Measurements from ENCODE around the gene COL25A1.
A peak's percentile ranks its signal among the peaks of the same experiment; 100 is the strongest.
"Not testable (repeated sequence)": the region's sequence is repeated elsewhere in the genome, so short reads cannot be mapped to it uniquely, and the experiment has no call there.

The COL25A1 gene

DNA sequence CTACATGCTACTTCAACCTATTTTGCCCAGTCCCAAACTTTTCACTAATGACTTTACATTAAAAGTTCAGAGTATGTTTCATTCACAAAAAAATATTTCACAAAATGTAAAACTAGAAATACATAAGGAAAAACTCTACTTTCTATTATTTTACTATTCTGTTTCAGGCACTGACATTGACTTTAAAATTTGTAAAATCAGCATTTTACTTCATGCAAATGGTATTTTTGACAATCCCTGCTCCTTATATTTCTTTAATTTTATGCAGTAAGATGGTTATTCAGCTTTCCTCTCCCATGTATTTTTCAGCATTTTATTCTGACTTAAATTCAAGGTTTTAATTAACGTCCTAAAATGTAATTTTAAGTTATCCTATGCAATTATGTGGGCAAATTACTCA, 178.5 kb downstream of the COL25A1 start:
- DNase-seq (ENCODE audit: low read depth): no peak

DNA sequence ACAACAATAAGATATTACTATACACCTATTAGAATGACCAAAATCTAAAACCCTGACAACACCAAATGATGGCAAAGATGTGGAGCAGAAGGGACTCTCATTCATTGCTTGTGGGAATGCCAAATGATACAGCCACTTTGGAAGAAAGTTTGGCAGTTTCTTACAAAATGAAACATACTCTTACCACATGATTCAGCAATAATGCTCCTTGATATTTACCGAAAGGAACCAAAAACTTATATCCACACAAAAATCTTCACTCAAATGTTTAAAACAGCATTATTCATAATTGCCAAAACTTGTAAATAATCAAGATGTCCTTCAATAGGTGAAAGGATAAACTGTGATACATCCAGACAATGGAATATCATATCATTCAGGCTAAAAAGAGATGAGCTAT, 180.9 kb downstream of the COL25A1 start:
- no peak for DNase-seq (ENCODE audit: low read depth)

DNA sequence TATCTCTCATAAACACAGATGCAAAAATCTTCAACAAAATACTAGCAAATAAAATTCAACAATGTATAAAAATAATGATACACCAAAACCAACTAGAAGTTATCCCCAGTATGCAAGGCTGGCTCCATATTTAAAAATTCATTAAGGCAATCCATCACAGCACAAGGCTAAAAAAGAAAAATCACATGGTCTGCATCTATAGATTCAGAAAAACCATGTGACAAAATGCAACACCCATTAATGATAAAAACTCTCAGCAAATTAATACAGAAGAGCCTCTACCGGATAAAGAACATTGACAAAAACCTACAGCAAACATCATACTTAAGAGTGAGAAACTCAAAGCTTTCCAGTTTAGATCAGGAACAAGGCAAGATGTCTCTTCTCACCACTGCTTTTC, 182.6 kb downstream of the COL25A1 start:
- DNase-seq (ENCODE audit: low read depth): no peak

- DNase-seq (ENCODE audit: low read depth): no peak
Observed at GRCh38 chr4:109118635-109119034, 183.8 kb downstream of the COL25A1 start.

DNA sequence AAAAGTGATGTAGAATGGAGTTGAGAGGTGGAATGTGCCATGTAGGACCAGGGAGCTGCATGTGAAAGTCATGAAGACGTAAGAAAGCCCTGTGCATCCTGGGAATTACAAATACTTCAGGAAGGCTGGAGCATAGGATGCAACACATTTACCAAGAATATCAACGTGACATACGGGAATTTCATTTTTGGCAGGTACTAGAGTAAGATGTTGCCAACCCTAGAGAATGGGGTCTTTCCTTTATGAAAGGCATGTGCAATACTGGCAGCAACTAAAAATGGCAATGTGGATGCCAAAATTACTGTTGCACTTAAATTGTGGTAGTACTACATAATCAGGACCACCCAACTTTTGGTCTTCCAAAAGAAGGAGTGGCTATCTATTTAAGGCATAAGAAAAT, 188.0 kb downstream of the COL25A1 start:
- DNase-seq (ENCODE audit: low read depth): no peak

DNA sequence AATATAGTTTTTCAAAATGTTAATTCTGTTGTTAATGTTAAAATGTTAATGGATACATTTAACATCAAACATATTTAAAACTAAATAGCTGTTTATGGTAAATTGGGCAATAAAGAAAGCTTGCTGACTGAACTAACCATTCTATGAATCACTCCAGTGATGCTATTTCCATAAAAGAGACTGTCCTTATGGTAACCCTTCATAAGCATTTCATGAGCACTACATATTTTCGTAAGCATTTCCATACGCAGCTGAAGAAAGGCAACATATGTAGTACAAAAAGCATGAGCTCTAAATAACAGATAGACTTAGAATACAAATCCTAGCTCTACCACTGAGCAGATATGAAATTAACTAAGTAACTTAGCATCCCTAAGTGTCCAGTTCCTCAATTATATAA, 188.9 kb downstream of the COL25A1 start:
- peak; percentile 26 for DNase-seq (ENCODE audit: low read depth)

DNA sequence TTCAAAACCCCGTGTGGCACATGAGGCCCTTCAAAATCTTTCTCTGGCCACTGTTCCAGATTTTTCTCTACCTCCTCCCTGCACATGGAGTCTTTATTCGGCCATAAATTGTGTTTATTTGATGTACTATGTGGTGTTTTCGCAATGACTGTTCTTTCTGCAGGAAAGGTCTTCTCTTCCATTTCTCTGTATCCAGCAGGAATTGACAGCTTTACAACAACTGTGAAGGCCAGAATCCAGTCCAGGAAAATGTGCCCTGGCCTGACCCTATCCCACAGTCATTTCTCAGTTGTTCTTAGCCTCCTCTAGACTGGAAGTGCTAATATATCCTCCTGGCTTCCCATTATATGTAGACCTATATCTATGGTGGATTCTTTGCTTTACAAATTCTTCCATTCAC, 191.4 kb downstream of the COL25A1 start:
- peak; percentile 31 for DNase-seq (ENCODE audit: low read depth)

DNA sequence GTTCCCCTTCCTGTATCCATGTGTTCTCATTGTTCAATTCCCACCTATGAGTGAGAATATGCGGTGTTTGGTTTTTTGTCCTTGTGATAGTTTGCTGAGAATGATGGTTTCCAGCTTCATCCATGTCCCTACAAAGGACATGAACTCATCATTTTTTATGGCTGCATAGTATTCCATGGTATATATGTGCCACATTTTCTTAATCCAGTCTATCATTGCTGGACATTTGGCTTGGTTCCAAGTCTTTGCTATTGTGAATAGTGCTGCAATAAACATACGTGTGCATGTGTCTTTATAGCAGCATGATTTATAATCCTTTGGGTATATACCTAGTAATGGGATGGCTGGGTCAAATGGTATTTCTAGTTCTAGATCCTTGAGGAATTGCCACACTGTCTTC, 194.2 kb downstream of the COL25A1 start:
- not testable (repeated sequence) for DNase-seq (ENCODE audit: low read depth)

DNA sequence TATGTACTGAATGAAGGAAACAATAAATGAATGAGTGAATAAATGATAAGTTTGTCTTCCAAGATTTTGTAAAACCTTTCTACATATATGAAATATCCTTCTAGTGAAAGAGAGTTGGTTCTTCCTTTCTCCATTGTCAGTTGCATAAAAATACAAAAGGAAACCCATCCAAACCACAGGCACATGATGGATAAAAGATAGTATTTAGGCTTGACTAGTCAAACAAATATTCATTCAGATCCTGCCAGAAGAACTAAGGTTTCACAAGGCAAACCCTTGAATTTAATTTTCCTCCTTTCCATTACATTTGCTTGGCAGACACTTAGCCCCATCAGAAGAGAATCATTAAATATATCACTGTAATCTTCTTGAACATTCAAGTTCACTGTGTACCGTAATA, 208.4 kb downstream of the COL25A1 start:
- no peak for DNase-seq (ENCODE audit: low read depth)

DNA sequence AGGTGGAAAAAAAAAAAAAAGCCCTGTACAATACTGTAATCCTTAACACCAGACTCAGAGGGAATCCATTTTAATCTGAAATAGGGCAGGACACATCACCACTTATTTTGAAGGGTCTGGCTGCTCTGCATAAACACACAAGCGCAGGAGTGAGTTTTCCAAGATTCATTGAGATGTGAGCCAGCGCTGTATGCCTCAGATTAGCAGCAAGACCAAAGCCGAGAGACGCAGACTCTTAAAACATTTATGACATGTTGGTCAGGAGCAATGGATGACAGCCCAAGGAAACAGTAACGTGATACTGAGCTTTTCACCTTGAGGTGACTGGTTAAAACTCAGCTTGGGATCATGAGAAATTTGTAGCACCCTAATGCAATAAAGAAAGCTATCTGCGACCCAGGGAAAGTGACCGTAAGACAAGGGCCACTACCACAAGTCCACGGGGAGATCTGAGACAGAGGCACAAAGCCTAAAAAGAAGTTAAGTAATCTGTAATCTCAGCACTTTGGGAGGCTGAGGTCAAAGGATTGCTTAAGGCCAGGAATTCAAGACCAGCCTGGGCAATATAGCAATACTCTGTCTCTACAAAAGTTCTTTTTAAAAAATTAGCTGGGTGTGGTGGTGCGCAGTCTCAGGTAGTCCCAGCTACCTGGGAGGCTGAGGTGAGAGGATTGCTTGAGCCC, 210.6 kb downstream of the COL25A1 start:
- DNase-seq (ENCODE audit: low read depth): no peak

GRCh38 chr4:109083911-109084310, 218.5 kb downstream of the COL25A1 start:
- DNase-seq (ENCODE audit: low read depth): no peak

- peak; percentile 42 for DNase-seq (ENCODE audit: low read depth)
Observed at GRCh38 chr4:109079731-109080130, 222.7 kb downstream of the COL25A1 start.

DNA sequence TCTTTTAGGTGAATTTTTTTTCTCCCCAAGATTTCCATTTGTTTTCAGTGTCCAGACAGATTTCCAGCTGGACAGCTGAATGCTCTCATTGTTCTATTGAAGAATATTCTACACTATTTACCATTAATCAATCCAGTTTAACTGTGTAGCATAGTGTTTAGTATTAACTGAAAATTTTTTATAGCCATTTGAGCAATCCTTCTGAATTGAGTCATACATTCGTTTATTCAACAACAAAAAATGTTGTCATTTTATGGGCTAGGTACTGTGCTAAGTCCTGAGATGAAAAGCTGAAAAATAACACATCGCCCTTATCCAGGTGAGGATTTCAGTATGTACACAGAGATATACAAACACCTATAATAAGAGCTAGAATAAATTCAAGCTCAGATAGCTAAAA, 223.3 kb downstream of the COL25A1 start:
- peak; percentile 42 for DNase-seq (ENCODE audit: low read depth)

- peak; percentile 84 for DNase-seq (ENCODE audit: low read depth)
Observed at GRCh38 chr4:109078724-109079123, 223.7 kb downstream of the COL25A1 start.

DNA sequence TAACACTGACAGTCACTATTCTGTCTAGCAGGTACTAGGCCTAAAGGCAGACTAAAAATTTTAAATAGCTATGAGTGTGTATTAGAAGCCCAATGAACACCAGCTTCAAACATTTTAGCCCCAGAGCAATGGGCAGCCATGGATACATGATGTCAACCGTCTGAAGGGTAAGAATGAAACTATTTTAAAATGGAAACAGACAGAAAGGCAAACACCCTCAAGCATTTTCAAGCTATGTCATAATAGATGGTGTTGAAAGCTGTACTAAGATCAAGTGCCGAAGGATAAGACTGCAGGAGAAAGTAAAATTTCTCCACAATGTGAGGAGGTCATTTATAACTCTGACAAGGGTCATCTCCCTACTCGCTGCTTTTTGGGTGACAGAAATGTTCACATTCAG, 225.0 kb downstream of the COL25A1 start:
- DNase-seq (ENCODE audit: low read depth): peak; percentile 15

DNA sequence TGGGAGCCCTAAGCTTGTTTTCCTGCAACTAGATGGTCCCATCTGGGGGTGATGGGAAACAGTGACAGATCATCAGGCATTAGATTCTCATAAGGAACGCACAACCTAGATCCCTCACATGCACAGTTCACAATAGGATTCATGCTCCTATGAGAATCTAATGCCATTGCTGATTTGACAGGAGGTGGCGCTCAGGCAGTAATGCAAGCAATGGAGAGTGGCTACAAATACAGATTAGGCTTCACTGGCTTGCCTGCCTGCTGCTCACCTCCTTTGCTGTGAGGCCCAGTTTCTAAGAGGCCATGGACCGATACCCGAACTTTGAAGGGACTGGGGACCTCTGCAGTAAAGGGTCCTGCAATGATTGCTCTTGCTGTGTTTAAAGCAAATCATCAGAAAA, 225.7 kb downstream of the COL25A1 start:
- DNase-seq (ENCODE audit: low read depth): not testable (repeated sequence)

GRCh38 chr4:109075621-109076020, 226.8 kb downstream of the COL25A1 start:
- DNase-seq (ENCODE audit: low read depth): peak; percentile 35

DNA sequence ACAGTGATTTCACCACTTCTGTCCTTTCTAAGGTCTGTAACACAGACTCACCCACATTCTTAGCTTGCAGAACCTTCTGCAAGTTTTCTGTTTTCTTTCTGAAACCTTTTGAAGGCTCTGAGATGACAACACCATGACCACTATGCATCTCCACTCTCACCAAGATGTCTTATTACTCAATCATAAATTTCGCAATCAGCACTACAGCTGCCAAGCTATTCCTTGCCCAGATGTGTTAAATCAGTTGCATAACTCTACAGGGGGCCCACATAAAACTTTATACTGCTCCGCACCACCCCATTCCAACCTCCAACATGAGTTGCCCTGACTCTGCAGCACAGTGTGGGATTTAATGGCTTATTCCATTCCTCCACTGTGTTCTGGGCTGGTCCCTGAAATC, 229.9 kb downstream of the COL25A1 start:
- DNase-seq (ENCODE audit: low read depth): peak; percentile 87

GRCh38 chr4:109070677-109071076, 231.8 kb downstream of the COL25A1 start:
- not testable (repeated sequence) for DNase-seq (ENCODE audit: low read depth)

DNA sequence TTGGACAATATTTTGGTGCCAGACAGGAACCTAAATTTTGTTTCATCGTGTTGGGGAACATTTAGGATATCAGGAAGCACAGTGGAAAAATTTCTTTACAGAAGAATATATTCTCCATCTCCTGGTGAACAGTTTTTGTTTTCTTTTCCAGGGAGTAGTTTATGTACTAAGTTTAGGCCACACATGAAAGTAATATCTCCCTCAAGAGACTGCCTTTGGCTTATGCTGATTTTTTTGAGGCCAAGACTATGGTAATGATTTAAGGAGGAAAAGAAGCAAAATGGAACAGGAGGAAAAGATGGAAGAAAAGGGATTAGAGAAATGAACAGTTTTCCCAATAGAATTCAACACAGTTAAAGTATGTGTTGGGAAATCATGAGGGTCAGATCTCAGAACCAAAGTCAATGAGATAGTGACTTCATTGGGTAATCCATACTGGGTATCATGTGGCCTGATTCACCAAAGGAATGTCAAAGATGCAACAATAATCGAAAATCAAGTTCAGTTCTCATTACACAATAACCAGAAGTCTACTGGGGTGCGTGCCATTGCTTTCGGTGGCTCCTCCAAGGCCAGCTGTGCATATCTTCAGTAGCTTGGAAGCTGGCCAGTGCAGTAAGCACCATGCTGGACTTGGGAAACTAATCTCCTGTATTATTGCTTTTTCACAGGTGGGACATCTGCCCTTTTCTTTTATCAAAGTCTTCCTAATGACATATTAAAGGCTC, 234.8 kb downstream of the COL25A1 start:
- peak; percentile 9 for DNase-seq (ENCODE audit: low read depth)

GRCh38 chr4:109065006-109065405, 237.5 kb downstream of the COL25A1 start:
- no peak for DNase-seq (ENCODE audit: low read depth)

DNA sequence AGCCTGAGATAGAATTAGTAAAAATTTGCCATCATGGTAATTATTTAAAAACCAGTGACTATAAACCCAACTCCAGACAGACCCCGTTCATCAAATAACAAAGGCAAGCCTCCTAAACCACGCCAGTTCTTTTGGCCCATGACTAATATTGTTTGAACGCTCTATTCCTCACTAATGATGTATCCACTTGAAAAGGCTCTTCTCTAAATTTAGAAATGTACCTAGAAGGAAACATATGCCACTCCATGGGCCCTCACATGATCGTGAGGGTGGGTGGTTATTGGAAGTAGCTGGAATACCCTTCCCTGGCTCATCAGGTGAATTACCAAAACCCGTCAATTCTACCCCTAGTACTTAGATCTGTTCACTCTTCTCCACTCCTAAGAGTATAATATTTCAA, 249.2 kb downstream of the COL25A1 start:
- DNase-seq (ENCODE audit: low read depth): no peak

- no peak for DNase-seq (ENCODE audit: low read depth)
Observed at GRCh38 chr4:109052821-109053220, 249.6 kb downstream of the COL25A1 start.

GRCh38 chr4:109051054-109051453, 251.4 kb downstream of the COL25A1 start:
- DNase-seq (ENCODE audit: low read depth): no peak
